Kidney (tissue), 14 donors: ENCODE data around the gene COL8A2. TPM values are rescaled to one million over a fixed set of nuclear protein-coding genes. Genes with fewer than 3 reads are reported as not detected.

Experiments
- DNase-seq, 5 donors: peaks; one replicate each; pipeline ENCODE4 v3.0.0-alpha.2; 2013 to 2020
- FAIRE-seq: peaks from 2 replicates; lab custom pipeline; 2012; peaks lifted over from hg19 to GRCh38; lab: Jason Lieb, UNC
- H3K27ac ChIP-seq, 2 donors: one replicate each; pipeline ENCODE4 v1.7.0; 2013; ENCODE audit warnings: low read depth in 2 of 2, low read length in 2 of 2, inconsistent platforms in 1 of 2
- H3K27me3 ChIP-seq: one replicate; pipeline ENCODE4 v1.7.1; 2013; ENCODE audit warnings: low read length, inconsistent platforms; ENCODE audit not compliant: control insufficient read depth, insufficient read depth
- H3K36me3 ChIP-seq, 3 donors: one replicate each; pipeline versions ENCODE4 v1.7.0 to v1.7.1; 2013; ENCODE audit warnings: low read length in 3 of 3, control low read depth in 1 of 3, inconsistent platforms in 1 of 3; ENCODE audit not compliant: insufficient read depth in 3 of 3, control insufficient read depth in 2 of 3
- H3K4me1 ChIP-seq, 3 donors: one replicate each; pipeline versions ENCODE4 v1.7.0 to v1.7.1; 2013; ENCODE audit warnings: low read length in 3 of 3, inconsistent platforms in 1 of 3, low read depth in 1 of 3; ENCODE audit not compliant: control insufficient read depth in 2 of 3, insufficient read depth in 2 of 3
- H3K4me3 ChIP-seq, 3 donors: one replicate each; pipeline versions ENCODE4 v1.7.0 to v1.8.1; 2013; ENCODE audit warnings: low read length in 3 of 3, control low read depth in 1 of 3, inconsistent platforms in 1 of 3
- H3K9ac ChIP-seq, 3 donors: one replicate each; pipeline versions ENCODE4 v1.7.0 to v1.7.1; 2013; ENCODE audit warnings: low read length in 3 of 3, control low read depth in 1 of 3, inconsistent platforms in 1 of 3
- H3K9me3 ChIP-seq, 3 donors: one replicate each; pipeline versions ENCODE4 v1.7.0 to v1.7.1; 2013; ENCODE audit warnings: low read length in 3 of 3, control low read depth in 1 of 3, inconsistent platforms in 1 of 3; ENCODE audit not compliant: control insufficient read depth in 2 of 3, insufficient read depth in 1 of 3
- CTCF ChIP-seq: IDR thresholded peaks from 3 replicates; pipeline ENCODE4 v1.5.1; 2012; ENCODE audit warnings: mild to moderate bottlenecking, moderate library complexity, borderline replicate concordance; ENCODE audit not compliant: insufficient read depth; ENCODE audit errors: extremely low read depth
- intact Hi-C: fragments of 100-400 bp; cut with DNase I; formaldehyde crosslinking; loops from one replicate; pipeline ENCODE4 v1.11.1; 2022
- polyA plus RNA-seq: library from polyadenylated mRNA; stranded (reverse); fragments of 350-450 nt; fragmentation: Illumina TruSeq; extraction: RNeasy Lipid Tissue Mini Kit (QIAGEN cat#74804); gene quantifications from one replicate; pipeline ENCODE4 v1.2.3, GENCODE V29; 2014; ENCODE audit warnings: low read depth, low replicate concordance; ENCODE audit not compliant: insufficient read depth
- total RNA-seq: library from RNA; stranded (reverse); fragmentation: NEBNext Ultra II Directional; extraction: Animal tissue kit (Norgen Biotek cat#: 25700); gene quantifications from one replicate; pipeline ENCODE4 v1.2.1, GENCODE V29; 2021
- donor health status: control.
- donor health status: control.
- donor health status: control.
- donor health status: control.
- donor health status: control.
- donor health status: DM: yes; HTN: yes; CAD: no.
- donor health status: Normal renal cell carcinoma (clear cell type).

Gene COL8A2
- total and polyA plus RNA-seq, 2 donors from 2014 or later: 0.90 to 6.4 TPM

- no peak for TF ChIP-seq CTCF
- Histone ChIP-seq H3K36me3 (peaks cover 6 to 34% (median 15%) of the 10 kb centered on the region in 3 donors), H3K4me3 (no peak overlapping the region), H3K4me1 (peaks cover 0 to 18% (median 2%) of the 10 kb centered on the region in 3 donors), H3K27ac (no peak overlapping the region), H3K9ac (no peak overlapping the region), H3K27me3 (no peaks in the 10 kb centered on the region), H3K9me3 (no peaks in the 10 kb centered on the region)
- intact Hi-C loops: no loop called here
- no peak for FAIRE-seq
- DNase-seq: no peak
Measured at GRCh38 chr1:36091698-36092097, 33.3 kb downstream of the COL8A2 start.

- H3K27ac ChIP-seq: no peak overlapping the region
Measured at GRCh38 chr1:36091141-36091540, 33.9 kb downstream of the COL8A2 start.

DNA sequence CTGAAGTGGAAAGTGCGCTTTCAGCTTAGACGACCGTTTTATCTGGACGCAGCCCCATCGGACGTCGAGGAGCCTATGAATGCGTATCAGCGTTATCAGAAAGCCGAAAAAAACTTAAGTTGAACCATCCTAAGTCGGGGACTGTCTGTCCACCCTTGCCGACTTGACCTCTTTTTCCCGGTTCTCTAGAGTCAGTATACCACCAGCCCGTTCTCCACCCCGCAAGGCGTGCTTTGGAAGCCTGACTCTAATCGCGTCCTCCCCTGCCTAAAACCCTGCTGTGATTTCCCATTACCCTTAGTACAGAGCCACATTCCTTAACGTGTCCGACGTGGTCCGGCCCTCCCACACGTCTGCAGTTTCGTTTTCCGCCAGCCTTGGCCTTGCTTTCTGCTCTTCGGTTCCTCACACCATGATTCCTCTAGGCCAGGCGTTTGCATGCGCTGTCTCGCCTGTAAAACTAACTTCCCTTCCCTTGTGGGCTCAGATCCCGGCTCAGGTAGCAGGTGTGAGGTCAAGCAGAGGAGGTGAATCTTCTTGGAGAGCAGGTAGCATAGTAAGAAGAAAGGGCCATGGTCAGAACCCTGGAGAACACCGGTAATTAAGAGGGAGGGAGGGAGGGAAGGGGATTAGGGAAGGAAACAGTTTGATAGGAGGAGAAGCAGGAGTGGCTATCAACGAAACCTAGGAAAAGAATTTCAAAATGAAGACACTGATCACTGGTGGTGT is 35.5 kb downstream of the COL8A2 start:
- intact Hi-C loops: no loop called here

More at GRCh38 chr1:36091141-36091540, 33.9 kb downstream of the COL8A2 start:
- no peak for TF ChIP-seq CTCF
- Histone ChIP-seq H3K9me3 (no peaks in the 10 kb centered on the region), H3K4me3 (no peak overlapping the region), H3K27me3 (no peaks in the 10 kb centered on the region), H3K36me3 (peaks cover 6 to 34% (median 15%) of the 10 kb centered on the region in 3 donors), H3K4me1 (peaks cover 0 to 18% (median 2%) of the 10 kb centered on the region in 3 donors), H3K9ac (no peak overlapping the region)
- intact Hi-C loops: no loop called here
- FAIRE-seq (no peak), DNase-seq (no peak)

More for the DNA sequence above, 35.5 kb downstream of the COL8A2 start:
- no peaks in the 10 kb centered on the region for H3K27me3 ChIP-seq
- H3K36me3 ChIP-seq: peaks cover 4 to 30% (median 15%) of the 10 kb centered on the region in 3 donors
- no peak for TF ChIP-seq CTCF
- peak overlapping the region; percentile 68 to 87 (median 80) for H3K4me3 ChIP-seq
- H3K4me1 ChIP-seq: peaks cover 0 to 18% (median 6%) of the 10 kb centered on the region in 3 donors
- DNase-seq (peak in 3 of 5 donors; percentile 54 to 67 (median 56)), FAIRE-seq (no peak)
- H3K9ac ChIP-seq: peak overlapping the region; percentile 68 to 97 (median 86)
- H3K9me3 ChIP-seq: no peaks in the 10 kb centered on the region
- peak overlapping the region in 1 of 2 donors; percentile 93 for H3K27ac ChIP-seq
